Endothelial cell of umbilical vein (primary cell): Measurements from ENCODE around the gene PLAAT3. TPM values are rescaled to one million over a fixed set of nuclear protein-coding genes. Genes with fewer than 3 reads are reported as not detected.

ENCODE experiments used
- BruUV-seq: library from RNA; stranded (reverse); fragments of 400-500 nt; replicated peaks from 2 replicates; lab custom pipeline; 2021; lab: Mats Ljungman, UMichigan
- CTCF ChIA-PET: fragments of 300-600, 350-600 bp; sonication (Branson Sonifier 250); formaldehyde crosslinking; loops from one replicate; lab custom pipeline; 2021; ENCODE audit warnings: antibody characterized with exemption, inconsistent platforms; lab: Charles Lee
- POLR2A ChIA-PET: fragments of 300-600, 350-600 bp; sonication (Branson Sonifier 250); formaldehyde crosslinking; loops from one replicate; lab custom pipeline; 2021; ENCODE audit warnings: antibody characterized with exemption, inconsistent platforms; lab: Charles Lee
- DNase-seq: peaks from one replicate; pipeline ENCODE4 v3.0.0-alpha.2; 2011; ENCODE audit warnings: low read depth, low spot score
- FAIRE-seq: peaks from 2 replicates; lab custom pipeline; 2011; peaks lifted over from hg19 to GRCh38; lab: Jason Lieb, UNC
- H2AFZ ChIP-seq: 2 replicates; pipeline ENCODE4 v1.6.0; 2012; ENCODE audit warnings: low read depth, low read length, control low read depth, inconsistent platforms
- H3K27ac ChIP-seq: 2 replicates; pipeline ENCODE4 v1.5.1; 2011; ENCODE audit warnings: low read depth, mild to moderate bottlenecking, control low read depth, low read length, moderate library complexity; ENCODE audit not compliant: insufficient read depth
- H3K27me3 ChIP-seq, 2 experiments: 2 replicates each; pipeline versions ENCODE4 v1.6.0 to v1.6.1; 2011; ENCODE audit warnings: low read length in 2 of 2, mixed read lengths in 1 of 2; ENCODE audit not compliant: control insufficient read depth in 2 of 2, insufficient read depth in 2 of 2
- H3K36me3 ChIP-seq, 2 experiments: 2 replicates in 1 of 2; 3 replicates in 1 of 2; pipeline ENCODE4 v1.5.1; 2011; ENCODE audit warnings: low read length in 2 of 2, mild to moderate bottlenecking in 1 of 2, moderate library complexity in 1 of 2; ENCODE audit not compliant: control insufficient read depth in 2 of 2, insufficient read depth in 2 of 2; ENCODE audit errors: extremely low read depth in 1 of 2
- H3K4me1 ChIP-seq: 3 replicates; pipeline ENCODE4 v1.5.1; 2011; ENCODE audit warnings: mild to moderate bottlenecking, low read length; ENCODE audit not compliant: control insufficient read depth, insufficient read depth; ENCODE audit errors: extremely low read depth
- H3K4me2 ChIP-seq: 2 replicates; pipeline ENCODE4 v1.6.1; 2011; ENCODE audit warnings: low read length, control low read depth, mixed read lengths; ENCODE audit not compliant: insufficient read depth
- H3K4me3 ChIP-seq, 3 experiments: fragments of 200-600 bp in 1 of 3; sonication (generic), shearing (Covaris generic) in 1 of 3; replicated peaks in 1 of 3; 2 replicates each; pipeline ENCODE4 v1.5.1; 2011 to 2016; ENCODE audit warnings: control low read depth in 3 of 3, low read length in 3 of 3, mild to moderate bottlenecking in 2 of 3, inconsistent platforms in 1 of 3, low read depth in 1 of 3, moderate library complexity in 1 of 3; ENCODE audit not compliant: insufficient read depth in 1 of 3
- H3K79me2 ChIP-seq: 2 replicates; pipeline ENCODE4 v1.6.0; 2012; ENCODE audit warnings: low read length, inconsistent platforms; ENCODE audit not compliant: control insufficient read depth, insufficient read depth
- H3K9ac ChIP-seq: replicated peaks from 2 replicates; pipeline ENCODE3; 2011; ENCODE audit warnings: low read length, control low read depth; ENCODE audit not compliant: insufficient read depth; ENCODE audit errors: extremely low read depth
- H3K9me1 ChIP-seq: replicated peaks from 3 replicates; pipeline ENCODE4 v1.6.0; 2011; ENCODE audit warnings: mild to moderate bottlenecking, low read length; ENCODE audit not compliant: control insufficient read depth, insufficient read depth; ENCODE audit errors: extremely low read depth
- H3K9me3 ChIP-seq: replicated peaks from 2 replicates; pipeline ENCODE4 v1.5.1; 2012; ENCODE audit warnings: low read length, inconsistent platforms; ENCODE audit not compliant: control insufficient read depth, insufficient read depth
- H4K20me1 ChIP-seq: replicated peaks from 2 replicates; pipeline ENCODE3; 2011; ENCODE audit warnings: mild to moderate bottlenecking, low read length; ENCODE audit not compliant: control insufficient read depth, insufficient read depth; ENCODE audit errors: extremely low read depth
- CTCF ChIP-seq, 2 donors: IDR thresholded peaks; 1 replicate in 1 of 2; 2 replicates in 1 of 2; pipeline ENCODE4 v1.5.1; 2011; ENCODE audit warnings: low read length in 2 of 2, mild to moderate bottlenecking in 2 of 2, moderate library complexity in 2 of 2, control low read depth in 1 of 2, inconsistent platforms in 1 of 2, low read depth in 1 of 2; ENCODE audit not compliant: insufficient read depth in 1 of 2; ENCODE audit errors: extremely low read depth in 1 of 2
- EZH2 ChIP-seq: IDR thresholded peaks from 2 replicates; pipeline ENCODE4 v1.6.1; 2012; ENCODE audit warnings: borderline replicate concordance, low read depth, mild to moderate bottlenecking, moderate library complexity, low read length, inconsistent platforms; ENCODE audit not compliant: severe bottlenecking
- FOS ChIP-seq: IDR thresholded peaks from 2 replicates; pipeline ENCODE4 v1.6.1; 2011; ENCODE audit warnings: mild to moderate bottlenecking, low read length, moderate library complexity, borderline replicate concordance; ENCODE audit not compliant: insufficient read depth
- GATA2 ChIP-seq: IDR thresholded peaks from 2 replicates; pipeline ENCODE4 v1.7.0; 2011; ENCODE audit warnings: low read depth, mild to moderate bottlenecking, moderate library complexity, mixed read lengths, low read length; ENCODE audit not compliant: insufficient read length, insufficient read depth
- JUN ChIP-seq: IDR thresholded peaks from 2 replicates; pipeline ENCODE4 v1.6.1; 2011; ENCODE audit warnings: borderline replicate concordance, low read depth; ENCODE audit not compliant: insufficient read length, insufficient read depth
- MAX ChIP-seq: IDR thresholded peaks from 2 replicates; pipeline ENCODE4 v1.6.1; 2011; ENCODE audit not compliant: insufficient read depth, insufficient read length
- MYC ChIP-seq: IDR thresholded peaks from one replicate; pipeline ENCODE4 v1.6.1; 2011; ENCODE audit warnings: mild to moderate bottlenecking, low read depth, low read length
- POLR2A ChIP-seq: IDR thresholded peaks from 2 replicates; pipeline ENCODE4 v1.6.1; 2012; ENCODE audit warnings: low read depth, mild to moderate bottlenecking, control low read depth, low read length
- POLR2AphosphoS5 ChIP-seq: IDR thresholded peaks from 2 replicates; pipeline ENCODE4 v1.6.1; 2012; ENCODE audit warnings: low read depth, mild to moderate bottlenecking, control low read depth, low read length, moderate library complexity; ENCODE audit not compliant: insufficient read depth
- dilution Hi-C: fragments of 300-500 bp; cut with MboI; formaldehyde crosslinking; loops from one replicate; pipeline ENCODE4 v1.15.0; 2019; ENCODE audit warnings: low sequenced_read_pairs; ENCODE audit not compliant: extremely low pct_ligation_motif_present
- intact Hi-C: fragments of 100-400 bp; cut with micrococcal nuclease; formaldehyde crosslinking; loops from one replicate; pipeline ENCODE4 v1.10.0; 2022
- polyA plus RNA-seq, 4 experiments: library from polyadenylated mRNA; depleted of rRNA in 3 of 4; stranded (reverse) in 3 of 4; unstranded in 1 of 4; fragments of >200 nt; gene quantifications; 2 replicates each; pipeline versions ENCODE4 v1.2.1 to v1.2.3, GENCODE V29; 2011 to 2012; ENCODE audit warnings: missing spikeins in 1 of 4
- total RNA-seq: library from RNA; stranded (reverse); gene quantifications from 2 replicates; pipeline ENCODE4 v1.2.3, GENCODE V29; 2021

The PLAAT3 gene
- total and polyA plus RNA-seq, 2 donors (not counting 3 experiments of a cell fraction or from before 2014, with no cell fraction given): 22.8 to 40.2 TPM

GRCh38 chr11:63599211-63600122, 14.8 kb downstream of the PLAAT3 start:
- no peaks in the 10 kb centered on the region for H3K9me1 ChIP-seq
- H3K36me3 ChIP-seq: no peaks in the 10 kb centered on the region
- no peak overlapping the region for H2AFZ ChIP-seq
- no peak overlapping the region for H3K4me2 ChIP-seq
- CTCF ChIA-PET: no interaction called here
- intact Hi-C loops: no loop called here
- no peaks in the 10 kb centered on the region for H3K9me3 ChIP-seq
- no peak for TF ChIP-seq MAX
- no peak for FAIRE-seq
- POLR2A ChIA-PET: no interaction called here
- H3K4me1 ChIP-seq: no peaks in the 10 kb centered on the region
- H3K4me3 ChIP-seq: no peak overlapping the region
- no peaks in the 10 kb centered on the region for H3K79me2 ChIP-seq
- no peak for DNase-seq
- H3K27me3 ChIP-seq: no peaks in the 10 kb centered on the region
- H3K27ac ChIP-seq: no peak overlapping the region
- H4K20me1 ChIP-seq: no peaks in the 10 kb centered on the region
- H3K9ac ChIP-seq: no peak overlapping the region
- dilution Hi-C loops: no loop called here
- no TSS peak for BruUV-seq

GRCh38 chr11:63598556-63598955, 15.7 kb downstream of the PLAAT3 start:
- no peak for DNase-seq
- POLR2A ChIA-PET: no interaction called here
- Histone ChIP-seq H3K4me1 (no peaks in the 10 kb centered on the region), H3K27ac (no peak overlapping the region), H3K9ac (no peak overlapping the region), H3K9me1 (no peaks in the 10 kb centered on the region), H2AFZ (no peak overlapping the region), H3K36me3 (no peaks in the 10 kb centered on the region), H3K27me3 (no peaks in the 10 kb centered on the region), H3K4me2 (no peak overlapping the region), H3K79me2 (no peaks in the 10 kb centered on the region), H3K9me3 (no peaks in the 10 kb centered on the region), H3K4me3 (no peak overlapping the region), H4K20me1 (no peaks in the 10 kb centered on the region)
- intact Hi-C loops: no loop called here
- dilution Hi-C loops: no loop called here
- TF ChIP-seq JUN: no peak
- no peak for TF ChIP-seq POLR2AphosphoS5
- TF ChIP-seq MAX: no peak
- no peak for TF ChIP-seq CTCF (IDR thresholded peaks at IDR 0.05; ENCODE audit: extremely low read depth in 1 of 2, insufficient read depth in 1 of 2, low read depth in 1 of 2, low read length in 2 of 2)
- TF ChIP-seq MYC: no peak
- no peak for TF ChIP-seq GATA2
- no peak for TF ChIP-seq FOS
- TF ChIP-seq EZH2: no peak
- no peak for TF ChIP-seq POLR2A
- FAIRE-seq: no peak
- BruUV-seq: no TSS peak
- CTCF ChIA-PET: no interaction called here
